D721Med (cell line): ENCODE measurements around the gene MFGE8.

Experiments
- DNase-seq: peaks from one replicate; pipeline ENCODE4 v3.0.0; 2011; ENCODE audit warnings: low spot score; ENCODE audit not compliant: insufficient read length
- FAIRE-seq: peaks from 2 replicates; lab custom pipeline; 2011; peaks lifted over from hg19 to GRCh38; lab: Jason Lieb, UNC
- TF ChIP-seq, protein P1 (sequence below): IDR thresholded peaks from 2 replicates; pipeline ENCODE4 v1.5.1; 2012; ENCODE audit warnings: mild to moderate bottlenecking, control low read depth; ENCODE audit not compliant: insufficient read depth; ENCODE audit errors: missing control alignments

MFGE8 gene

DNA sequence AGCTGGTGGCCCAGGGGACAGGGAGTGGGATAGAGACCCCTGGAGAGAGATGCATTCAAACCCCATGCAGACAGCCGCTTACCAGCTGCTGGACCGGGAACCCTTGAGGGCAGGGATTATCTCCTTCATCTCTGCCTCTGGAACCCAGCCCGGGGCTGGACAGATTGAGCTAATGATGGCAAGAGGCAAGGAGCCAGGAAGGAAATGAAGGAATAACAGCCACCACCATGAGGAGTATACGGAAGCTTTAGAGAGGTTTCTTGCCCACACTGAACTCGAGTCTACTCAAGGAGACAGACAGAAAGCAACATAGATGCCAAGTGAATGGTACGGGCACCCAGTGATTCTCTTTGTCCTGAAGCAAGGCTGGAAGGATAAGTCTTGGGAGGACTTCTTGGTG lies 41.1 kb downstream of the MFGE8 start:
- TF ChIP-seq, protein P1, sequence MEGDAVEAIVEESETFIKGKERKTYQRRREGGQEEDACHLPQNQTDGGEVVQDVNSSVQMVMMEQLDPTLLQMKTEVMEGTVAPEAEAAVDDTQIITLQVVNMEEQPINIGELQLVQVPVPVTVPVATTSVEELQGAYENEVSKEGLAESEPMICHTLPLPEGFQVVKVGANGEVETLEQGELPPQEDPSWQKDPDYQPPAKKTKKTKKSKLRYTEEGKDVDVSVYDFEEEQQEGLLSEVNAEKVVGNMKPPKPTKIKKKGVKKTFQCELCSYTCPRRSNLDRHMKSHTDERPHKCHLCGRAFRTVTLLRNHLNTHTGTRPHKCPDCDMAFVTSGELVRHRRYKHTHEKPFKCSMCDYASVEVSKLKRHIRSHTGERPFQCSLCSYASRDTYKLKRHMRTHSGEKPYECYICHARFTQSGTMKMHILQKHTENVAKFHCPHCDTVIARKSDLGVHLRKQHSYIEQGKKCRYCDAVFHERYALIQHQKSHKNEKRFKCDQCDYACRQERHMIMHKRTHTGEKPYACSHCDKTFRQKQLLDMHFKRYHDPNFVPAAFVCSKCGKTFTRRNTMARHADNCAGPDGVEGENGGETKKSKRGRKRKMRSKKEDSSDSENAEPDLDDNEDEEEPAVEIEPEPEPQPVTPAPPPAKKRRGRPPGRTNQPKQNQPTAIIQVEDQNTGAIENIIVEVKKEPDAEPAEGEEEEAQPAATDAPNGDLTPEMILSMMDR = no peak

DNA sequence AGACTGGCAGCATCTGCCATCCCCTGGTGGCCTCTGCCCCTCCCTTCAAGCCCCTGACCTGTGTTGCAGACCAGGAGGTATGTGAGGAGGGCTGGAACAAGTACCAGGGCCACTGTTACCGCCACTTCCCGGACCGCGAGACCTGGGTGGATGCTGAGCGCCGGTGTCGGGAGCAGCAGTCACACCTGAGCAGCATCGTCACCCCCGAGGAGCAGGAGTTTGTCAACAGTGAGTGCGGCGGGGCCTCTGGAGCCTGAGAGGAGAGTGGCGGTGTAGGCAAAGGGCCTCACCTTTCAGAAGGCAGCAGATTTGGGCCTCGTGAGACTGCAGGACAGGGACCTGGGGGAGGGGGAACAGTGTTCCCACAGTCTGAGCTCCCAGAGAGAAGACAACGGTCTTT lies 41.9 kb downstream of the MFGE8 start:
- DNase-seq = no peak
- TF ChIP-seq, protein P1 = no peak
- no peak for FAIRE-seq

More for the DNA sequence above, 41.1 kb downstream of the MFGE8 start:
- no peak for DNase-seq
- FAIRE-seq = no peak

DNA sequence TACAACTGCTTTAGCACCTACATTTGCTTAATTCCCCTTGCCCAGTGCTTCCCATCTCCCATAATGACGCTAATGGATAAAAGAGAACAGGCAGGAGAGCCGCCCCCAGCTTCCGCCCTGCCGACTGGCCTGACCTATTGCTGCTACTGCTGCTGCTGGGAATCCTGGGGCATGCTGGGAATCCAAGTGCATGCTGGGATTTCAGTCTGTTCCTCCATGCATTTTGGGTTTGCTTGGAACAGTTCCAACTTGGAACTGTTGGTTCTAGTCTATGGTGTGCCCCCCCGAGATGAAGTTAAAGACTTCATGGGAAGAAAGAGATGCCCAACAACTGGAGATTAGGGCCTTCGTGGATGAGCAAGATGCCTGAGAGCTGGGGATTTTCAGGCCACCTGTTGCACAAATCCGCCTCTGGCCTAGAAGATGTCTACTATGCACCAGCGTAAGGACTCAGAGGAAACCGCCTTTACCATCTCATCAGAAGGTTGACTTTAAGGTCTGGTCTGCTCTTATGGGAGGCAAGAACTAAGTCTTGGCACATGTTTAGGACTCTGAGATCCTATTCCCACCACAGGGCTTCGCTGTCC lies 46.8 kb downstream of the MFGE8 start:
- no peak for DNase-seq
- TF ChIP-seq, protein P1 = no peak
- FAIRE-seq = no peak

DNA sequence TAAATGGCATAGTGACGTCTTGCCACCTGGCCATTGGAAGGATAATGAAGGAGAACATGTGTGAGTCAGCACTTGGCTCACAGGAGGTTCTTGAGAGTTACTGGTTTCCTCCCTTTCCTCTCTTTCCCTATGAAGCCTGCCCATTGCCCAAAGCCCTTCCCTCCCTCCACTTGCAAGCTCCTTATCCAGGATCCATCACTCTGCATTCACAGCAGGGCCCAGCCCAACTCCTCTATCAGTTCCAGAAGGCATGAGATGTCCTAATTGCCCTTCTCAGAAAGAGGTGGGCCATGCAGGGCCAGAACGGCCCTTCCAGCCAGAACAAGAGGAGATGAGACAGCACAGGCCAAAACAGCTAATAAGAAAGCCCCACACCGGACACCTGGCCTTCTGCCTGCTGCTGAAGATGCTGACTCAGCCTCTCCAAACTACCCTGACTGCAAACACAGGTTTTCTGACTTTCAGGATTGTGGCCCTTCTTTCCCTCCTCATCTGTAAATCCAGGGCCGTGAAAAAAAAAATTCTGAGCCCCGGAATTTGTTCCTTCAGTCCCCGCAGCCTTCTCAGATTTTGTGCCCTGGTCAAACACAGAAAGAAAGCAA lies 47.6 kb downstream of the MFGE8 start:
- TF ChIP-seq, protein P1 = no peak
- DNase-seq (no peak), FAIRE-seq (no peak)

DNA sequence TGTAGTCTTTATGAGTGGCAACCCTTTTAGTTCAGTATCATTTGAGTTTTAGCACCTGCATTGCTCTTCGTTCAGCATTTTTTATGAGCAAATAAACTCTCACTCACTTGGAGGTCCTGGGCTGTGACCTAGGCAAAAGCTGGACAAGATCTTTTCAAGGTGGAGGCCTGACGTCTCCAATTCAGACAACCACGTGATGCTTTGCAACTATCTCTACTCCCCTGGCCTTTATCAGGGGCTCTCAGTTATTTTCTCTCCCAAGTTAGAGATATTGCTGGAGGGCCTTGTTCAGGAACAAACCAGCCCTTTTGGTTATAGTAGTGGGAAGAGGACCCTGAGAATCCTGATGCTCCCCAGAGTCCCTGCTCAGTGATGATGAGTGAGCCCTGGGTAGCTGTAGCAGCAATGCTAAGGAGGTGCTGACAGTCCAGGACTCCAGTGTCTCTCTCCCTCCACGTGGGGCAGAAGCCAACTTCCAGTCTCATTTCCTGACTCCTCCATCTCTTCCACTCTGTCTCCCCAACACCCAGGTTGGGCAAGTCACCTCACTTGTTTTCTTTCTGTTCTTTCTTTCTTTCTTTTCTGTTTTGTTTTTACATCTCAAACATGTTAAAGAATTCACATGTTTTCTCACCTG lies 48.2 kb downstream of the MFGE8 start:
- TF ChIP-seq, protein P1 = no peak
- FAIRE-seq (no peak), DNase-seq (no peak)

DNA sequence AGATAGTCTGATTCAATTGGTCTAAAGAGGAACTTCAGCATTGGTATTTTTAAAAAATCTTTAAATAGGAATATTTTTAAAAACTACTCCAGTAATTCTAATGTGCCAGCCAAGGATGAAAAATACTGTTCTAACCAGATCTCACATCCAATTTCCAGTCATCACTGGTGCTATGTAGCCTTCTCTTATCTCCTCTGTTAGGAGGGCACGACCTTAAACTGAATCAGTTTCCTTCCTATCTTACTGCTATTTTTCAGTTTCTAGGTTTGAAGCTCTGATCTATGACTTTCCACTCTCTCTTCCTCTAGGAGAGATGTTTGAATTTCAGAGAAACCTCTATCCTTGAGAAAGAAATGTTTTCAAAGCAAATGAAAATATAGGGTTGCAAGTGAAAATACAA lies 49.8 kb downstream of the MFGE8 start:
- TF ChIP-seq, protein P1 = no peak
- no peak for FAIRE-seq
- no peak for DNase-seq

DNA sequence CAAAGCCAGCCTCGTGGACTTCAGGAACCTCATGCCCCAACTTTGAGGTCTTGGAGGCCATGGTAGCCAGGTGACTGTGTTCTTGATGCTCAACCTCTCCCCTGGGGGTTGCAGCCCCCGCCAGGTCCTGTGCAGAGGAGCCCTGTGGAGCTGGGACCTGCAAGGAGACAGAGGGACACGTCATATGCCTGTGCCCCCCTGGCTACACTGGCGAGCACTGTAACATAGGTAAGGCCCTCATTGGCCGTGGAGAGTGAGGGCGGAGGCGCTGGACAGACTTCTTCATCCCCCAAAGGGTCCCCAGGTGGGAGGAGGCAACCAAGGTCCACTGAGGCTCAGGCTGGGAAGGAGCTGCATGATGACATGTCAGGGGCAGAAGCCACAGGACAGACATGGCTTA lies 53.0 kb downstream of the MFGE8 start:
- DNase-seq (no peak), FAIRE-seq (no peak)
- TF ChIP-seq, protein P1 = no peak
